Measurements from ENCODE around the gene TMEM150B. TPM values are rescaled to one million over a fixed set of nuclear protein-coding genes. Genes with fewer than 3 reads are reported as not detected.

Gene TMEM150B
- total and polyA plus RNA-seq, 2 of the 4 experiments (the other 2 are of a cell fraction), result not detected

- H2AK9ac ChIP-seq (replicated peaks; ENCODE audit: low read depth, low read length, poor library complexity), result no peak overlapping the region
- H4K20me1 ChIP-seq (ENCODE audit: insufficient read depth, low read length), result peaks cover 7% of the 10 kb centered on the region; the same call in 1 of the 2 replicates
- peaks cover 9% of the 10 kb centered on the region; the same call in 1 of the 2 replicates for H3K9me1 ChIP-seq (ENCODE audit: insufficient read depth, low read length)
- no peak overlapping the region for H3K18ac ChIP-seq (ENCODE audit: low read depth, low read length)
- in situ Hi-C loops (cut with MboI; ENCODE audit: low sequenced_read_pairs) (no loop called here), intact Hi-C loops (cut with micrococcal nuclease) (no loop called here), dilution Hi-C loops (cut with HindIII; ENCODE audit: low sequenced_read_pairs, unreplicated experiment) (no loop called here)
- no peak overlapping the region for H3K27ac ChIP-seq (ENCODE audit: insufficient read depth, low read length)
- no TSS peak for BruUV-seq (replicated peaks)
- no peak overlapping the region for H3K4me2 ChIP-seq (ENCODE audit: low read depth, low read length)
- H2BK15ac ChIP-seq (ENCODE audit: low read depth, low read length), result no peak overlapping the region
- ChIA-PET CTCF (no interaction called here), POLR2A (ENCODE audit: unreplicated experiment) (interaction anchor here (0.6 kb wide), 1 partner anchor 142 kb away, joined by 9 read pairs; the partner anchor contains the start of gene UBE2S)
- H2BK5ac ChIP-seq (ENCODE audit: low read depth, low read length, poor library complexity, severe bottlenecking), result peak overlapping the region; percentile 41
- H3K79me1 ChIP-seq (ENCODE audit: low read depth in 1 of 2, low read length in 2 of 2), result peaks cover 5 to 25% of the 10 kb centered on the region in 2 experiments
- H3K9me3 ChIP-seq (ENCODE audit: control insufficient read depth, insufficient read depth, low read length), result no peaks in the 10 kb centered on the region
- no peaks in the 10 kb centered on the region for H3K4me1 ChIP-seq (ENCODE audit: control insufficient read depth, insufficient read depth, low read length)
- H3K27me3 ChIP-seq (ENCODE audit: control insufficient read depth, insufficient read depth, low read length), result no peaks in the 10 kb centered on the region
- no peak overlapping the region for H3K14ac ChIP-seq (replicated peaks; ENCODE audit: low read depth, low read length)
- no peak overlapping the region for H4K8ac ChIP-seq (ENCODE audit: low read depth in 2 of 2, low read length in 2 of 2)
- TF ChIP-seq, protein P1, sequence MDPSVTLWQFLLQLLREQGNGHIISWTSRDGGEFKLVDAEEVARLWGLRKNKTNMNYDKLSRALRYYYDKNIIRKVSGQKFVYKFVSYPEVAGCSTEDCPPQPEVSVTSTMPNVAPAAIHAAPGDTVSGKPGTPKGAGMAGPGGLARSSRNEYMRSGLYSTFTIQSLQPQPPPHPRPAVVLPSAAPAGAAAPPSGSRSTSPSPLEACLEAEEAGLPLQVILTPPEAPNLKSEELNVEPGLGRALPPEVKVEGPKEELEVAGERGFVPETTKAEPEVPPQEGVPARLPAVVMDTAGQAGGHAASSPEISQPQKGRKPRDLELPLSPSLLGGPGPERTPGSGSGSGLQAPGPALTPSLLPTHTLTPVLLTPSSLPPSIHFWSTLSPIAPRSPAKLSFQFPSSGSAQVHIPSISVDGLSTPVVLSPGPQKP (IDR thresholded peaks at IDR 0.05; ENCODE audit: borderline replicate concordance, low read depth, low read length), result no peak
- TF ChIP-seq SMC3 (IDR thresholded peaks at IDR 0.05; ENCODE audit: low read depth, low read length) (no peak), RFX5 (IDR thresholded peaks at IDR 0.05; ENCODE audit: low read depth, low read length) (no peak)
- TF ChIP-seq, protein P2, sequence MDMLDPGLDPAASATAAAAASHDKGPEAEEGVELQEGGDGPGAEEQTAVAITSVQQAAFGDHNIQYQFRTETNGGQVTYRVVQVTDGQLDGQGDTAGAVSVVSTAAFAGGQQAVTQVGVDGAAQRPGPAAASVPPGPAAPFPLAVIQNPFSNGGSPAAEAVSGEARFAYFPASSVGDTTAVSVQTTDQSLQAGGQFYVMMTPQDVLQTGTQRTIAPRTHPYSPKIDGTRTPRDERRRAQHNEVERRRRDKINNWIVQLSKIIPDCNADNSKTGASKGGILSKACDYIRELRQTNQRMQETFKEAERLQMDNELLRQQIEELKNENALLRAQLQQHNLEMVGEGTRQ (IDR thresholded peaks at IDR 0.05; ENCODE audit: low read depth, low read length), result no peak
- no peak overlapping the region for H2AFZ ChIP-seq (replicated peaks; ENCODE audit: low read length, poor library complexity)
- no peak overlapping the region for H3K23ac ChIP-seq (ENCODE audit: low read depth, low read length)
- WGBS, 2 experiments (ENCODE audit: extremely low coverage in 2 of 2, insufficient read length in 1 of 2), result no CpG with 5 or more reads among the region's 12 CpGs
- no peak overlapping the region for H3K4me3 ChIP-seq (ENCODE audit: insufficient read depth, low read depth, low read length)
- peaks cover 10% of the 10 kb centered on the region for H3K36me3 ChIP-seq (ENCODE audit: control insufficient read depth, insufficient read depth, low read length)
- H2BK120ac ChIP-seq (ENCODE audit: low read depth, low read length), result no peak overlapping the region
- H3K56ac ChIP-seq (ENCODE audit: extremely low read depth, insufficient read depth, low read length), result no peak overlapping the region
- no peak overlapping the region for H2BK20ac ChIP-seq (ENCODE audit: low read depth, low read length)
- DNase-seq (no peak), ATAC-seq (ENCODE audit: low read depth) (no peak)
- H4K5ac ChIP-seq (ENCODE audit: low read depth, low read length), result no peak overlapping the region
- H4K91ac ChIP-seq (ENCODE audit: insufficient read depth, low read depth, low read length), result no peak overlapping the region
- H2AK5ac ChIP-seq (ENCODE audit: low read depth, low read length), result no peak overlapping the region
- H3K4ac ChIP-seq (ENCODE audit: low read depth, low read length), result no peak overlapping the region
- no peak overlapping the region for H3K9ac ChIP-seq (ENCODE audit: low read depth, low read length)
These were observed 59.3 kb downstream of the TMEM150B start for GRCh38 chr19:55265723-55266386.

Data from IMR-90 (cell line).